GM19395 (cell line): ENCODE data around the gene PRPSAP1.
A peak's percentile ranks its signal among the peaks of the same experiment; 100 is the strongest.
"Not testable (repeated sequence)": the region's sequence is repeated elsewhere in the genome, so short reads cannot be mapped to it uniquely, and the experiment has no call there.

Experiments used
- ATAC-seq: cut with Tn5 transposase; IDR thresholded peaks from one replicate; pipeline ENCODE4 v1.9.1; 2021; ENCODE audit warnings: mild to moderate bottlenecking, moderate library complexity; ENCODE audit not compliant: unreplicated experiment

Gene PRPSAP1

DNA sequence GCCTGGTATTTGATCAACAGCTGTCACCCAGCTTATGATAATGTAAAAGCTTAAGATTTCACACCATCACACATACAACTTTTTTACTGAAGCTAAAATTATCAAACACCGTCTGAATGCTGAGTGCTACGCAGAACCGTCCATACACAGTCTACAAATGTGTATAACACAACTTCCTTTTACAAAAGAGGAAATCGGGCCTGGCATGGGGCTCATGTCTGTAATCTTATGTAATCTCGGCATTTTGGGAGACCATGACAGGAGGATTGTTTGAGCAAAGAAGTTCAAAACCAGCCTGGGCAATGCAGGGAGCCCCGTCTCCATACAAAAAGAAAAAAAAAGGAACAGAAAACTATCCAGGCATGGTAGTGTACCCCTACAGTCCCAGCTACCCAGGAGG, 26.0 kb downstream of the PRPSAP1 start:
- ATAC-seq = no peak

DNA sequence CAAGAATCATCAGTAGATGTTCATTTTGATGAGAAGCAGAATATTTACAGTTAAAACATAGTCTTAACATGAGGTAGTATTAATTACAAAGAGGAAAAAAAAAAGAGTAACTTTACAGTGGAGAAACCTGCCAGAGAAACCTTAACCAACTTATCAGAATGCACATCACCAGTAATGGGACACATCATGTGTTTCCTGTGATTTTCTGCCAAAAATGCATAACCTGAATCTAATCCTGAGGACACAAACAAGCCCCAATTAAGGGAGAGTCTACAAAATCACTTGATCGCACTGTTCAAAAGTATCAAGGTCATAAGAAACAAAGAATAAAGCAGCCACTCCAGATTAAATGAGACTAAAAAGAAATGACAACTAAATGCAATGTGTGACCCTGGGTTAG, 27.4 kb downstream of the PRPSAP1 start:
- ATAC-seq = no peak

DNA sequence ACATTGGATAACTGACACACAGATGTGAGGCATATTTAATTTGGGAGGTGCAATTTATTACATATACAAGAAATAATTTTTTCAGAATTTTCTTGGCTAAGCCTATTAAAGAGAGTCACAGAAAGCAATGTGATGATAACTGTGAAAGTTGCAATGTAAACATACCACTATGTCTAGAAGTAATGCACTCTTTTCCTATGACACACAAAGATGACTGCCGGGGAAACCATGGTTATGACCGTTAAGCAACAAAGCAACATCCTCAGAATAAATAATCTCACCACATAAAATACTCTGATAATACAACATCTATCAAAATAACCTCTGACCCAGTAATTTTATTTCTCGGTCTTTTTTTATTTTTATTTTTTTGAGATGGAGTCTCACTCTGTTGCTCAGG, 35.1 kb downstream of the PRPSAP1 start:
- ATAC-seq = no peak

DNA sequence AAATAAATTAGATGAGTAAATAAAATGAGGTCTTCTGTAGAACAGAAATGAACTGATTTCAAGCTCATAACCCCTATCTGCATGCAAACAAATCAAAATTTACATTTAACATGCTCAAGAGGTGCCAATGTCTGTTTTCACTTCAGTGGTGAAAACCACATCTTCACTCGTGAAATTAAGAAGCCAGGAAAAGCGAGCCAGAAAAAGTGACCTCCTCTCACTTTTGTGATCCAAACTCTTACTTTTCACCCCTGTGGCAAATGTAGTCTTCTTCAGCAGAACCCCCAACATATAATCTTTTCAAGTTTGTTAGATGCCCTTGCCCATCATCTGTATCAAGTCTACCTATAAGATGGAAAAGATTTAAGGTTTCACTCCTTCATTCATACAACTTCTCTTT, 36.2 kb downstream of the PRPSAP1 start:
- no peak for ATAC-seq

DNA sequence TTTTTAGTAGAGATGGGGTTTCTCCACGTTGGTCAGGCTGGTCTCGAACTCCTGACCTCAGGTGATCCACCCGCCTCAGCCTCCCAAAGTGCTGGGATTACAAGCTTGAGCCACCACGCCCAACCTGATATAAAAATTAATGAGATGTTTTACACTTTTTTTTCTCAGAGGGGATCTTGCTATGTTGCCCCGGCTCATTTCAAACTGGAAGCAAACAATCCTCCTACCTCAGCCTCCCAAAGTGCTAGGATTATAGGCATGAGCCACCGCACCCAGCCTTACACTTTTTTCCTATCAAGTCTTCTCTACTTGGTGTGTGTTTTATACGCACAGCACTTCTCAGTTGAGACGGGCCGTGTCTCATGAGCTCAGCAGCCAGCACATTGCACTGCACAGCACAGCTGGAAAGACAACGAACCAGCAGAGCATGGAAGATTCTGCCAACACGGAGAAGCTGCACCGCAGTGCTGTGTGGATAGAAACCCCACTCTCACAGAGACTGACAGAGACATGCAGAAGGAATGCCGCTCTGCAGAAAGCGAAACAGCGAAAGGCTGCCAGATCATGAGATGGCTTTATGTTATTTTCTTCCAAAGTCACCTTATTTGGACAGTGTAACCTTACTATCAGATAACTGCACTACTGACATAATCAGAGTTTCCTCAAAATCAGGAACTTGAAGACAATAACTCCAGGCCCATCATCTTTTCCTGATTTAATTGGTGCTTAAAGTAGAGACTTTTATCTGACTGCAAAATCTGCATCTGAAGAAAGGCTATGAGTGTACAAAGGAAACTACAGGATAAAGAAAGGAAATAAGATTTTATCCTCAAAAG, 39.1 kb downstream of the PRPSAP1 start:
- no peak for ATAC-seq

DNA sequence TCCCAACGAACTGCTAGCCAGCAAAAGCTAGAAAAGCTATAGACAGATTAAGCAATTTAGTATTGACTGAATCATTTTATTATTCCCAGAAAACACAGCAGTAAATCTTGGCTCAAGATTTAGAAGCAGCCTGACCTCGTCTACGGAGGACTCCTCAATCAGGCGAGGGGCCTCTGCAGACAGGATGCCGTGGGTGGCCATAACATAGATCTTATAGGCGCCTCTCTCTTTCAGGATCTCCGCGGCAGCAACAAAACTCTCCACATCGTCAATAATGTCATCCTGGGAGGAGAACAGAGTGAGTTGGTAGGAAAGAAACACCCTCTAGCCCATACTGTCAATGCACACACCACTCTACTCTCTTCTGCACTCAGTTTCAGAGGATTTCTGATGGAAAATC, 41.0 kb downstream of the PRPSAP1 start:
- no peak for ATAC-seq

DNA sequence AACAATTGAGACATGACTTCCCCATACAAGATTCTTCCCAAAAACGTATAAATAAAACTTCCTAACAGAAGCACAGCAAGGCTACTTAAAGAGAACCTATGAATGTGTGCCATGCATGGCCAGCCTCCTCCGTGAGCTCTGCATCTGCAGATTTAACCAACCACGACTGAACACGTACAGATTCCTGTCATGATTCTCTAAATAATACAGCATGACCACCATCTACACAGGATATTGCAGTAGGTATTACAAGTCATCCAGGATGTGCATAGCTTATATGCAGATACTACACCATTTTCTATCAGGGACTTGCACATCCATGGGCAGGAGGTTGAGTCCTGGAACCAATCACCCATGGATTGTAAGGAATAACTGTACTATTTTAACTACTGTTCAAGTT, 44.3 kb downstream of the PRPSAP1 start:
- no peak for ATAC-seq

DNA sequence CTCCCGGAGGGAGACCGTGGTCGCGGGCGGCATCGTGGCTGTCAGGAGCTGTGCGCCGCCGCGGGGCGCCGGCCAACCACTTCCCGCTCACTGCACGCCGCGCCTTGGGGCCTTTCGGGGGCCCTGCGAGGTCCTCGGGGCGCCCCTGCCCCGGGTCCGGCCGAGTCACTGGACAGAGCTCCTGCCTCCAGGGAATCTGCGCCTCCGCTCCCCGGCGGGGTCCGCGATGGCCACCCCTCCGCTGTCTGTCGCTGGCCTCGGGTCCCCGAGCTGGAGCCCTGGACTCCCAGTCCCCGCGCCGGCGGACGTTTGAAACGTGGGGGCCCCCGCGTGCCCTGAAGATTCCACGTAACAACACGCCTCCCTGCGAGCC, 45.8 kb downstream of the PRPSAP1 start, which contains the start of gene QRICH2:
Gene QRICH2, minus strand, starts transcription at position 311 of the 373 bp plus-strand sequence. Its CDS starts 278 bp downstream, at position 33.
- ATAC-seq = no peak

DNA sequence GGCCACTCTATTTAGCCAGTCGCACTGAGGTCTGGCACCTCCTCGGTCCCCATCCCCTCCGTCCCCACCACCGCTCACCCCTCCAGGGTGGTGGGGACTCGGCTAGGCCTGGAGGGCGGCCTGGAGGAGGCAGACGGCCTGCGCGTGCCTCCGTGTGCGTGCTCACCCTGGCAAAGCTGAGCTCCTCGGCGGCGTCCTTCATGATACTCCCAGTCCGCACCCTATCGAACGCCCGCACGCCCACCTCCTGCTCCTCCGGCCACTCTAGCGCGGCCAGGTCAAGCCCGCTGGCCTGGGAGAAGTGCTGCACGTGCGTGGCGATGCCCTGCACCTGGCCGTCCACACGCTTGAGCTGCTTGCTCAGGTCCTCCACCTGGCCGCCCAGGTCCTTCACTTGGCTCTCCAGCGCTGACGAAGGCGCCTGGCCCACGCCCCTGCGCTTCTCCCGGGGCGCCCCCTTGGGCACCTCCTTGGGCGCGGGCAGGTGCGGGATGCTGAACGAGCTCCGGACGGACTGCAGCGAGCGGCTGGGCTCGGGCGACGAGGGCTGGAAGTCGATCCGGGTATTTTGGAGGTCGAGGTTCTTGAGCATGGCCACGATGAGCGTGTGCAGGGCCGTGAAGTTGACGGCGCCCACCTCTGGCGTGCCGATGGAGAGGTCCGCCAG, 46.3 kb downstream of the PRPSAP1 start:
- ATAC-seq = no peak

DNA sequence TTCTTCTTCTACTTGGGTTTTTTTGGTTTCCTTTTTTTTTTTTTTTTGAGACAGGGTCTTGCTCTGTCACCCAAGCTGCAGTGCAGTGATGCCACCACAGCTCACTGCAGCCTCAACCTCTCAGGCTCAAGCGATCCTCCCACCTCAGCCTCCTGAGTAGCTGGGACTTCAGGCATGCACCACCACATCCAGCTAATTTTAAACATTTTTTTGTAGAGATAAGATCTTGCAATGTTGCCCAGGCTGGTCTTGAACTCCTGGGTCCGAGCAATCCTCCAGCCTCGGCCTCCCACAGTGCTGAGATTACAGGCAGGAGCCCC, 48.6 kb downstream of the PRPSAP1 start:
- not testable (repeated sequence) for ATAC-seq

DNA sequence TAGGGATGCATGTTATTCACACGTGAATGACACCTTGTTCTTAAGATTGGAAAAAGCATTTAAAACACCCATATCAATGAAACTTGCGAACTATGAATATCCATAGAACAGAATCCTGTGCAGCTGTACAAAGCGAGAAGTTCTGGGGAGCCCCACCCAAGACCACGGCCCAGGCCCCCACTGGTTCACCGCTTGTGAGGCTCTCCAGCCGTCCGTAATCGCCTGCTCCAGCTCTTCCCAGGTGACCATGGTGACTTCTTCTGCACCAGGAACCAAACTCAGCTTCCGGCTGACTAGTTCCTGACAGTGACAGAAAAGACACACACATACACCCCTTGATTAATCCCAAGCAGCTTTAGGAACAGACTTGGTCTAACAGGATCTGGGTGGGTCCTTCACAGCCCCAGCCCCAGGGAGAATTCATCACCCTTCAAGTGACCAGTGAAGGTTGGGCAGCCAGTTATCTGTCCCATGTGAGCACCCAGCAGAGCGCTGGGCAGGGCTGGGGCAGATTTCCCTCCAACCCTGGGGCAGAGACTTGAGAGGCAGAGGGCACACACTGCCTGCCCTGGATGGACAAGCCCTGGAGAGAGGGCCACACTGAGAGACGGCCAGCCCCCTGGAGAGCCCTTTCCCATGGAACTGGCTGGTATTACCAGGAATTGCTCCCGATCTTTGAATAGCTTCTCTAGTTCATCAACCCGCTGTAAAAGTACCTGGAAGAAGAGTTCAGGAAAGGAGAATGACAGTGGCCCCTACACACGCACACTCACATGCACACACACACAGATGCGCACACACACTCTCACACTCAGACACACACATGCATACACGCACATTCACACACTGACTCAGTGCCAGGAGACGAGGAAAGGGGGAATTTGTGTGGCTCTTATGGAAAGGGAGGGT, 49.2 kb downstream of the PRPSAP1 start:
- no peak for ATAC-seq

DNA sequence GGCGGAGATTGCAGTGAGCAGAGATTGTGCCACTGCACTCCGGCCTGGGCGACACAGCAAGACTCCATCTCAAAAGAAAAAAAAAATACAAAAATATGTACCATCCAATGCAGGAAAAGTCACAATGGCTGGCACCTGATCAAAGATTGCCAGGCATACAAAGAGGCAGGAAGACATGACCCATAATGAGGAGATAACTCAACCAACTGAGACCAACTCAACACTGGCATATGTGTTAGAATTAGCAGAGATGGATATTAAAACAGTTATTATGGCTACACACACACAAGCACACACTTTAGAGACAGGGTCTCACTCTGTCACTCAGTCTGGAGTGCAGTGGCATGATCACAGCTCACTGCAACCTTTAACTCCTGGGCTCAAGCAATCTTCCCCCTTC, 56.3 kb downstream of the PRPSAP1 start:
- no peak for ATAC-seq

DNA sequence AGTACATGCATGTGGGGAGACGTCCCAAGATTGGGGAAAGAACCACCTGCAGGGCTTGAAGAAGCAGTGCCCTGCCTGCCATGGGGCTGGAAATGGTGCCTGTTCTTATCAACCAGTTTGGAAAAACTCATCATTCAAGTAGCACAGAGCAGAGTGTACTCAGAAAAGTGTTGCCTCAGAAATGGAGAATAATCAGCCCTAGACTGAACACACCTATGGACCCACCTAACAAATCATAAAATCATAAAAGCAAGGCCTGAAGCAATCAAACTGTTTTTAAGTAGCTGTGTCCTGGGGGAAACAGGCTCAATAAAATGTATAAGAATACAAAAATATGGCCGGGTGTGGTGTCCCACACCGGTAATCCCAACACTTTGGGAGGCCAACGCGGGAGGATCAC, 56.8 kb downstream of the PRPSAP1 start:
- no peak for ATAC-seq

DNA sequence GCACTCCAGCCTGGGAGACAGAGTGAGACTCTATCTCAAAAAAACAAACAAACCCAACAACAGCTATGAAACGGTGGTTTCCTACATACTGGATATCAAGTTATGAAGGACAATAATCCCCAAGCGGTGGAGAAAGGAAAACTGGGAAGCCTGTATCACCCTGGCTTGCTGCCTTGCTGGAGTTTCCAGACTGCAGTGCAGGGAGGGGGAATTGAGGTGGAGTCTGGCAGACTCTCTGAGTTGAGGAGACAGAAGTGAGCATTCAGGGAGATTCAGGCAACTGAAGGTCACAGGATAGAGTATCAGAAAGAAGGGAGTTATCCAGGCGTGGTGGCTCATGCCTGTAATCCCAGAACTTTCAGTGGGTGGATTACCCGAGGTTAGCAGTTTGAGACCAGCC, 57.5 kb downstream of the PRPSAP1 start:
- no peak for ATAC-seq

DNA sequence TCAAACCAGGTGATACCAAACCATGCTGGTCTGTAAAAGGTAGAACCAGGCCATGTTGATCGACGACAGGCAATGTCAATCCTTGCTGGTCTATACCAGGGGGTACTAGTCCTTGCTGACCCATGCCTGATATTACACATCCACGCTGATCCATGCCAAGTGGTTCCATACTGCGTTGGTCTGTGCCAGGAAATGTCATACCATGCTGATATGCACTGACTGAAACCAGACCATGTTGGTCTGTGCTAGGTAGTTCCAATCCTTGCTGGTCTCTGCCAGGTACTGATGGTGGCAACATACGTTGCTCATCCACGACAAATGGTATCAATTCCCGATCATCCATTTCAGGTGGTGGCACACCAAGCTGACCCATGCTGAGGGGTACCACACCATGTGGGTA, 60.6 kb downstream of the PRPSAP1 start:
- ATAC-seq = no peak

DNA sequence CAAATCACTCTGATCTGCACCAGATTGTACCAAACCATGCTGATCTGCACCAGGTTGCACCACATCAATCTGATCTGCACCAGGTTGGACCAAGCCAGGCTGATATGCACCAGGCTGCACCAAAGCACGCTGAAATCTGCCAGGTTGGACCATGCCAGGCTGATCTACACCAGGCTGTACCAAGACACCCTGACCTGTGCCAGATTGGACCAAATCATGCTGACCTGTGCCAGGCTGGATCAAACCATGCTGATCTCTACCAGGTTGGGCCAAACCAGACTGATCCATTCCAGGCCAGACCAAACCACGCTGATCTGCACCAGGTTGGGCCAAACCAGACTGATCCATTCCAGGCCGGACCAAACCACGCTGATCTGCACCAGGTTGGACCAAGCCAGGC, 61.1 kb downstream of the PRPSAP1 start:
- no peak for ATAC-seq

DNA sequence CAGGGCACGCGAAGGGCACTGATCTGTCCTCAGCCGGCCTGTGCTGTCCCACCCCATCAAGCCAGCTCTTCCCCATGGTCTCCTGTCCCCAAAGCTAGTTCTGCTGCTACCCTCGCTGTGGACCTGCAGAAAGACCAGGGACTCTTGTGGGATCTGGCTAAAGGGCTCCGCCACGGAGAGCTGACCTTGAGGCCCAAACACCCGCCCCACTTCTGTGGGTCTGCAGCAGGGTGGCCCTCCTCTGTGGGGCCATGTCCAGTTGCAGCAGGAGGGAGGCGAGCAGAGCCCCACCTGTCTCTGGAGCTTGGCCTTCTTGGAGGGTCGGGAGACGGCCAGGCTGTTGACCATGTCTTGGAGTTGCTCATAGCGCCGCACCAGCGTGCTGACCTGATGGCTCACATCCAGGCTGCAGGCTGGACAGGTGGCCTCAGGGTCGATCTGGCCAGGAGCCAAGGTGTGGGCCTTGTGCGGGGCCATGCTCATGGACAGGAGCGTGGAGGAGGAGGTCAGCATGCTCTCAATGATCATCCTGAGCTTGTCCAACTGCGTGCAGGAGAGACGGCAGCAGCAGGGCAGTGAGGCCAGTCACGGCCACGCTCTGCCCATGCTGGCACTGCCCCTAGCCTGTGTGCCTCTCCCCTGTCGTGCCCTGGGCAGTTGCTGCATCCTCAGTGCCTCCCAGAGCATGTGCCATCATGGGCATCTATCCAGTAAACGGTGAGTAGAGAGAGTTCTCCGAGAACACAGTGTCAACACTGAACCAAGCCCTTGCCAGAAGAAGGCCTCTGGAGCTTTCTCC, 71.9 kb downstream of the PRPSAP1 start:
- ATAC-seq = no peak

DNA sequence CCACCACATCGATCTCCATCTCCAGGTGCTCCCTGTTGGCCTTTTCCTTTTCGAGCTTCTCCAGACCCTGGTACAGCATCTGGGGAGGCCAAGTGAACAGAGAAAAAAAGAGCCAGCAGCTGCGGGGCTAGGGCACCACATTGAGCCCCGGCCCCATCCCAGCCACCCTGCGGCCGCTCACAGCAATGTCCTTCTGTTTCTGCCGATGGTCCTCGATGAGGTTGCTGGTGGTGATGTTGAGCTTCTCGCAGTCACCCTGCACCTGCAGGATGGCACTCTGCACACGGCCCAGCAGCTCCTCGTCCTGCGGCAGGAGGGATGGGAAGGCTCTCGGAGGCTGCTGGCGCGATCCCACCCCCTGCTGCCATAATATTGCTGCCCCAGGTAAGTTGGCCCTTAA, 73.1 kb downstream of the PRPSAP1 start:
- ATAC-seq = no peak

DNA sequence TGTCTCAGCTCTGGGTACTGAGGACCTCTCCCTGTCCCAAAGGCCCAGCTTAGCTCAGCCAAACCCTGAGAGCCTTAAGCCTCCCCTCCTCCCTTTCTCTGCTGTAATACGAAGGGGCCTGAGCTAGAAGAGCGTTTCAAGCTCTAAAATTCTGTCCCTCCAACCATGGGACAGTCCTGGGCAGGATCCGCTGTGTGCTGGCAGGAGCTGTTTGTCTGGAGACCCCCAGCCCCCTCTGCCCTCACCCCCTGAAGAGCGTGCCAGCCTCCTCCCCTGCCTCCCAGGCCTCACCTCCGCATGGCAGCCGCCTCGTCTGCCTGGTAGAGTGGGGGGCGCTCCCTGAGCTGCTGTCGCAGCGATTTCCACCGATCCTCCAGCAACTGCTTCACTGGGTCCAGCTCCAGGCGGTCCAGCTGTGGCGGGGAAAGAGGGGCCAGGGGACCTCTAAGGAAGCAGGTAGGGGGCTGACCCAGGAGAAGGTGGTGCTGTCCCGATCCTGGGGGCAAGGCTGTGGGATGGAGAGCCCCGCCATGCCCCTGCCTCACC, 73.9 kb downstream of the PRPSAP1 start:
- no peak for ATAC-seq

DNA sequence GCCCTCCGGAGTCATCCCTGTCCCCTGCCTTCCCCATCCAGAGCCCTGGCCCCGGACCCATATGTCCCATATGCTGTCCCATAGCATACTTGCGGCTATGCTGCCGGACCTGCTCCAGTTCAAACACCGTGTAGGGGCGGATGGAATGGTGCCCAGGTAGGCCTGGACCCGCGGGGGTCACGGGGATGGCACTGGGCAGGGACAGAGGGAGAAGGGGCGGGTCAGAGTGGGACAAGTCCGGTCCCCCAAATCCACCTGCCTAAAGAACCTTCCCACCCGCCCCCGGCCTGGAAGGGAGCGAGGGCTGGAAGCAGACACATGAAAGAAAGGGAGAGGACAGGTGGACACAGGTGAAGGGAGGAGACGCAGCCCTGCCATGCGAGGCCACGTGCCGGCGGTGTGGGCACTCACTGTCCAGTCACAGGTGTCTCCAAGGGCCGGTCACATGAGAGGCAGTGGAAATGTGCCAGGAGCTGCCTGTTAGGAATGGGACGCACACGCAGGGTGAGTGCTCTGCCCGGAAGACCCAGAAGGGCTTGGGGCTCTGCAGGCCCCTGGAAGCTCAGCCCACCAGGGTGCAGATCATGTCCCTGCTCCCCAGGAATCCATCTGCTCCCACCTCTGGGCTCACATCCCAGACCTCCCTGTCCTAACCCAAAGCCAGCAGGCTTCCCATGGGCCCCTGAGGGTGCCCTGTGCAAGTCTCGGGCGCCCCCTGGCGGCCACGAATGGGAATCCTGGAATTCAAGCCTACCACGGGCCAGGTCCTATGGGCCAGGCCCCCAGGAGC, 74.6 kb downstream of the PRPSAP1 start:
- peak; percentile 62 for ATAC-seq
